Stimulated activated CD8-positive, alpha-beta memory T cell treated with anti-CD3 and anti-CD28 coated beads, Interleukin-4, amount 100 ng/mL, for 1 hour (primary cell): ENCODE data around the gene EXOC4.

Source experiments
- DNase-seq, 2 donors: peaks; one replicate each; pipeline ENCODE4 v3.0.0-alpha.2; 2020; ENCODE audit warnings: low read depth in 2 of 2, low spot score in 1 of 2

EXOC4 gene

GRCh38 chr7:134088199-134088598 lies 835.3 kb downstream of the EXOC4 start:
- DNase-seq: no peak

- DNase-seq: no peak
Measured at GRCh38 chr7:134089446-134089845, 836.6 kb downstream of the EXOC4 start.

GRCh38 chr7:134098072-134098471 lies 845.2 kb downstream of the EXOC4 start:
- DNase-seq: no peak

- DNase-seq: no peak
Measured at GRCh38 chr7:134101716-134102115, 848.8 kb downstream of the EXOC4 start.

GRCh38 chr7:134104166-134104565 lies 851.3 kb downstream of the EXOC4 start:
- DNase-seq: no peak

- DNase-seq: no peak
Measured at GRCh38 chr7:134105841-134106240, 853.0 kb downstream of the EXOC4 start.

GRCh38 chr7:134108802-134109201 lies 855.9 kb downstream of the EXOC4 start:
- no peak for DNase-seq

GRCh38 chr7:134113655-134114054 lies 860.8 kb downstream of the EXOC4 start:
- no peak for DNase-seq

- no peak for DNase-seq
Measured at GRCh38 chr7:134114992-134115391, 862.1 kb downstream of the EXOC4 start.
